GM12878 (cell line): ENCODE data around the gene HEPACAM.

Experiments used
- CTCF ChIP-seq, 3 experiments: IDR thresholded peaks in 2 of 3; conservative IDR thresholded peaks in 1 of 3; 2 replicates each; pipeline ENCODE4 v1.5.1; 2011; ENCODE audit warnings: low read depth in 3 of 3, low read length in 3 of 3, mild to moderate bottlenecking in 3 of 3, control low read depth in 2 of 3, moderate library complexity in 2 of 3, inconsistent platforms in 1 of 3, mixed read lengths in 1 of 3; ENCODE audit not compliant: control insufficient read depth in 2 of 3, insufficient read depth in 1 of 3; ENCODE audit errors: extremely low read depth in 1 of 3
- DPF2 ChIP-seq: fragments of 450-650 bp; IDR thresholded peaks from 2 replicates; pipeline ENCODE4 v1.6.1; 2017; ENCODE audit warnings: mild to moderate bottlenecking
- HDGF ChIP-seq: fragments of 450-650 bp; IDR thresholded peaks from 2 replicates; pipeline ENCODE4 v1.6.1; 2016; ENCODE audit warnings: antibody characterized with exemption
- KDM1A ChIP-seq: fragments of 200-600 bp; sonication (generic); IDR thresholded peaks from 2 replicates; pipeline ENCODE4 v1.6.1; 2016; ENCODE audit warnings: borderline replicate concordance
- POLR2A ChIP-seq: IDR thresholded peaks from 2 replicates; pipeline ENCODE4 v1.6.1; 2011; ENCODE audit warnings: low read depth, mild to moderate bottlenecking, low read length
- RAD21 ChIP-seq: IDR thresholded peaks from 2 replicates; pipeline ENCODE4 v1.6.1; 2011; ENCODE audit warnings: mild to moderate bottlenecking, low read depth, low read length, moderate library complexity; ENCODE audit not compliant: insufficient read depth
- STAT1 ChIP-seq: fragments of 450-650 bp; conservative IDR thresholded peaks from 2 replicates; pipeline ENCODE4 v1.6.1; 2014; ENCODE audit warnings: antibody characterized with exemption, mild to moderate bottlenecking

- TF ChIP-seq STAT1, result no peak
- no peak for TF ChIP-seq CTCF (IDR thresholded peaks at IDR 0.05 in 2 of 3, conservative IDR thresholded peaks at IDR 0.05 in 1 of 3; ENCODE audit: control insufficient read depth in 2 of 3, extremely low read depth in 1 of 3, insufficient read depth in 1 of 3, low read depth in 3 of 3, low read length in 3 of 3)
- no peak for TF ChIP-seq KDM1A
- no peak for TF ChIP-seq RAD21
- TF ChIP-seq DPF2, result no peak
- TF ChIP-seq POLR2A, result no peak
- no peak for TF ChIP-seq HDGF
These were observed 33.2 kb downstream of the HEPACAM start for GRCh38 chr11:124902616-124903015.
